Smooth muscle cell (in vitro differentiated cells): Measurements from ENCODE around the gene INTS2. TPM values are rescaled to one million over a fixed set of nuclear protein-coding genes. Genes with fewer than 3 reads are reported as not detected.

Experiments
- DNase-seq: peaks from one replicate; lab custom pipeline; 2025; ENCODE audit not compliant: unreplicated experiment; lab: John Stamatoyannopoulos, UW
- H2AFZ ChIP-seq: fragments of 200-600 bp; sonication (generic); 2 replicates; pipeline ENCODE4 v1.6.0; 2016; ENCODE audit warnings: antibody characterized with exemption, low read depth, mild to moderate bottlenecking
- H3F3A ChIP-seq: fragments of 200-600 bp; sonication (generic); 2 replicates; pipeline ENCODE4 v1.6.0; 2017; ENCODE audit warnings: antibody characterized with exemption, low read depth
- H3K27ac ChIP-seq: fragments of 200-600 bp; sonication (generic); 2 replicates; pipeline ENCODE4 v1.5.1; 2016; ENCODE audit warnings: low read depth, mild to moderate bottlenecking
- H3K27me3 ChIP-seq: fragments of 200-600 bp; sonication (generic); 2 replicates; pipeline ENCODE4 v1.6.1; 2016; ENCODE audit warnings: low read depth, mild to moderate bottlenecking
- H3K36me3 ChIP-seq: fragments of 200-600 bp; sonication (generic); 2 replicates; pipeline ENCODE4 v1.5.1; 2016; ENCODE audit warnings: low read depth
- H3K4me1 ChIP-seq: fragments of 200-600 bp; sonication (generic); 2 replicates; pipeline ENCODE4 v1.5.1; 2016; ENCODE audit warnings: low read depth
- H3K4me2 ChIP-seq: fragments of 200-600 bp; sonication (generic); 2 replicates; pipeline ENCODE4 v1.6.0; 2016; ENCODE audit warnings: mild to moderate bottlenecking
- H3K4me3 ChIP-seq: fragments of 200-600 bp; sonication (generic); 2 replicates; pipeline ENCODE4 v1.5.1; 2016; ENCODE audit warnings: mild to moderate bottlenecking
- H3K79me2 ChIP-seq: fragments of 200-600 bp; sonication (generic); 2 replicates; pipeline ENCODE4 v1.6.0; 2016; ENCODE audit warnings: low read depth, mild to moderate bottlenecking
- H3K9ac ChIP-seq: fragments of 200-600 bp; sonication (generic); 2 replicates; pipeline ENCODE4 v1.6.0; 2016; ENCODE audit warnings: low read depth
- H3K9me3 ChIP-seq: fragments of 200-600 bp; sonication (generic); replicated peaks from 2 replicates; pipeline ENCODE4 v1.5.1; 2016; ENCODE audit warnings: low read depth
- H4K20me1 ChIP-seq: fragments of 200-600 bp; sonication (generic); 2 replicates; pipeline ENCODE4 v1.6.0; 2016; ENCODE audit warnings: low read depth
- WGBS: methylation state at CpG from one replicate; pipeline ENCODE4 v1.1.7; 2016; ENCODE audit warnings: low lambda C conversion rate; 5-methylcytosine and 5-hydroxymethylcytosine counted together
- polyA plus RNA-seq: library from polyadenylated mRNA; unstranded; fragments of >200 nt; fragmentation: Nextera tagmentation; extraction: Ambion mirVana; gene quantifications from 2 replicates; pipeline ENCODE4 v1.2.1, GENCODE V29; 2016
- total RNA-seq: library from RNA; depleted of rRNA; stranded (reverse); fragments of >200 nt; gene quantifications from 2 replicates; pipeline ENCODE4 v1.2.3, GENCODE V29; 2014
- TF ChIP-seq, protein P1 (sequence below): fragments of 200-600 bp; sonication (generic); IDR thresholded peaks from 2 replicates; pipeline ENCODE4 v1.5.1; 2017; ENCODE audit warnings: borderline replicate concordance, mild to moderate bottlenecking, antibody characterized with exemption; ENCODE audit not compliant: insufficient read depth, poor library complexity, severe bottlenecking

Gene INTS2, protein sequence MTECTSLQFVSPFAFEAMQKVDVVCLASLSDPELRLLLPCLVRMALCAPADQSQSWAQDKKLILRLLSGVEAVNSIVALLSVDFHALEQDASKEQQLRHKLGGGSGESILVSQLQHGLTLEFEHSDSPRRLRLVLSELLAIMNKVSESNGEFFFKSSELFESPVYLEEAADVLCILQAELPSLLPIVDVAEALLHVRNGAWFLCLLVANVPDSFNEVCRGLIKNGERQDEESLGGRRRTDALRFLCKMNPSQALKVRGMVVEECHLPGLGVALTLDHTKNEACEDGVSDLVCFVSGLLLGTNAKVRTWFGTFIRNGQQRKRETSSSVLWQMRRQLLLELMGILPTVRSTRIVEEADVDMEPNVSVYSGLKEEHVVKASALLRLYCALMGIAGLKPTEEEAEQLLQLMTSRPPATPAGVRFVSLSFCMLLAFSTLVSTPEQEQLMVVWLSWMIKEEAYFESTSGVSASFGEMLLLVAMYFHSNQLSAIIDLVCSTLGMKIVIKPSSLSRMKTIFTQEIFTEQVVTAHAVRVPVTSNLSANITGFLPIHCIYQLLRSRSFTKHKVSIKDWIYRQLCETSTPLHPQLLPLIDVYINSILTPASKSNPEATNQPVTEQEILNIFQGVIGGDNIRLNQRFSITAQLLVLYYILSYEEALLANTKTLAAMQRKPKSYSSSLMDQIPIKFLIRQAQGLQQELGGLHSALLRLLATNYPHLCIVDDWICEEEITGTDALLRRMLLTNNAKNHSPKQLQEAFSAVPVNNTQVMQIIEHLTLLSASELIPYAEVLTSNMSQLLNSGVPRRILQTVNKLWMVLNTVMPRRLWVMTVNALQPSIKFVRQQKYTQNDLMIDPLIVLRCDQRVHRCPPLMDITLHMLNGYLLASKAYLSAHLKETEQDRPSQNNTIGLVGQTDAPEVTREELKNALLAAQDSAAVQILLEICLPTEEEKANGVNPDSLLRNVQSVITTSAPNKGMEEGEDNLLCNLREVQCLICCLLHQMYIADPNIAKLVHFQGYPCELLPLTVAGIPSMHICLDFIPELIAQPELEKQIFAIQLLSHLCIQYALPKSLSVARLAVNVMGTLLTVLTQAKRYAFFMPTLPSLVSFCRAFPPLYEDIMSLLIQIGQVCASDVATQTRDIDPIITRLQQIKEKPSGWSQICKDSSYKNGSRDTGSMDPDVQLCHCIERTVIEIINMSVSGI
- total RNA-seq, result 13.8 and 15.5 TPM in 2 replicates
- polyA plus RNA-seq, result 3.6 and 3.9 TPM in 2 replicates

DNA sequence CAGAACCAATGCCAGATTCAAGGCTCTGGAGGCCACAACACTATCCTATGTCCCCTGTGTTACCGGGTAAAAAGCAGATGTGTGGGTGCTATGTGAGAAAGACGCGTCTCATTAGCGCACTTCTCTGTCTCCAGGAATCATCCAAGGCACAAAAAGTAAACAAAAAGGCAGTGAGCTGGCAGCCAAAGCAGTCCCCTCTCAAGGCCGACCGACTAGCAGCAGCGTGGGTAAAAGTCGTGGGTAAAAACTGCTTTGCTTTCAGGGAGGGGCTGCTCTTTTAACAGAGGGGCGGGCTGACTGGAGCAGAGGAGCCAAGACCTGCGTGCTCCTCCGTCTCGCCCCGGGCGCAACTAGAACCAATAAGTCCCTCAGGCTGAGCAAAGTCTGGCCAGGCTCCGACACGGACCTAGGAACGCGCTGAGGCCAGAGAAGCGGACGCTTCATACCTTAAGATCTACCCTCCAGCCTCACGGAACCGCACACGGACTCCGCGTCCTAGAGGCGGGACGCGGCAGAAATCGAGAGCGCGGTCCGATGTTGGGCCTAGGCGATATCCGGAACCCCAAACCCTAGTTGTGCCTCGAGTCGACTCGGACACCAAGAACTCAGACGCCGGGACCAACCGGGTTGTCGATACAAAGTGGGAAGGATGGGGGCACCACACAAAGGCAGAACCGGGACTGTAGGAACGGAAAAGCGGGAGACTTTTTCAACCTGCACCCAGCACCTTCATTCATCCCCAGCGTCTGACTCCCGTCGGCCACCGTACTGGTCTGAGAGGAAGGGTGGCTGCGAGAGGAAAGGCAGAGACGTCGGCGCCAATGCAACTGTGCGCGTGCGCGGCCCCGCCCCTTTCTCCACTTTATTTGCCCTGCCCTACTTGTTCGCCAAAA, at the start of gene INTS2:
TSS of gene INTS2 (minus strand) at position 775 of the 893 bp plus-strand sequence. CDS start 1,338 bp downstream, outside the sequence.
- under 1% methylated on average over 57 of the region's 58 CpGs for WGBS
- Histone ChIP-seq H3K9ac (peak within 1 kb of the TSS; percentile 82), H3K79me2 (no peaks in the 10 kb centered on the region), H3K36me3 (peaks cover 5% of the 10 kb centered on the region), H2AFZ (peak within 1 kb of the TSS; percentile 90), H3F3A (no peaks in the 10 kb centered on the region), H4K20me1 (no peaks in the 10 kb centered on the region), H3K27ac (peak within 1 kb of the TSS; percentile 78), H3K4me3 (peak within 1 kb of the TSS; percentile 75), H3K27me3 (no peaks in the 10 kb centered on the region), H3K4me1 (peaks cover 6% of the 10 kb centered on the region), H3K4me2 (peak within 1 kb of the TSS; percentile 85), H3K9me3 (no peaks in the 10 kb centered on the region)
- peak; percentile 66 for DNase-seq
- TF ChIP-seq, protein P1, sequence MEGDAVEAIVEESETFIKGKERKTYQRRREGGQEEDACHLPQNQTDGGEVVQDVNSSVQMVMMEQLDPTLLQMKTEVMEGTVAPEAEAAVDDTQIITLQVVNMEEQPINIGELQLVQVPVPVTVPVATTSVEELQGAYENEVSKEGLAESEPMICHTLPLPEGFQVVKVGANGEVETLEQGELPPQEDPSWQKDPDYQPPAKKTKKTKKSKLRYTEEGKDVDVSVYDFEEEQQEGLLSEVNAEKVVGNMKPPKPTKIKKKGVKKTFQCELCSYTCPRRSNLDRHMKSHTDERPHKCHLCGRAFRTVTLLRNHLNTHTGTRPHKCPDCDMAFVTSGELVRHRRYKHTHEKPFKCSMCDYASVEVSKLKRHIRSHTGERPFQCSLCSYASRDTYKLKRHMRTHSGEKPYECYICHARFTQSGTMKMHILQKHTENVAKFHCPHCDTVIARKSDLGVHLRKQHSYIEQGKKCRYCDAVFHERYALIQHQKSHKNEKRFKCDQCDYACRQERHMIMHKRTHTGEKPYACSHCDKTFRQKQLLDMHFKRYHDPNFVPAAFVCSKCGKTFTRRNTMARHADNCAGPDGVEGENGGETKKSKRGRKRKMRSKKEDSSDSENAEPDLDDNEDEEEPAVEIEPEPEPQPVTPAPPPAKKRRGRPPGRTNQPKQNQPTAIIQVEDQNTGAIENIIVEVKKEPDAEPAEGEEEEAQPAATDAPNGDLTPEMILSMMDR, result no peak

DNA sequence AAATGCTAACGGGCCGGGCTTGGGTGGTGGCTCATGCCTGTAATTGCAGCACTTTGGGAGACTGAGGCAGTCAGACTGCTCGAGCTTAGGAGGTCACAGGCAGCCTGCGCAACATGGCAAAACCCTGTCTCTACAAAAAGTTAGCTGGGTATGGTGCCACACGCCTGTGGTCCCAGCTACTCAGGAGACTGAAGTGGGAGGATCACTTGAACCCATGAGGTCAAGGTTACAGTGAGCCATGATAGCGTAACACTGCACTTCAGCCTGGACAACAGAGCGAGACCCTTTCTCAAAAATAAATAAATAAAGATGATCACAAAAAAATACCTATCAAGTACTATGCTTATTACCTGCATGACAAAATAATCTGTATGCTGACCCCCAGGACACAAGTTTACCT, 46.3 kb upstream of the INTS2 start:
- no peak overlapping the region for H3K4me3 ChIP-seq
- DNase-seq, result no peak
- no peak overlapping the region for H3K4me2 ChIP-seq
- peaks cover 43% of the 10 kb centered on the region for H4K20me1 ChIP-seq
- no peak overlapping the region for H3K9ac ChIP-seq
- peaks cover 12% of the 10 kb centered on the region for H3K36me3 ChIP-seq
- H2AFZ ChIP-seq, result no peak overlapping the region
- no peaks in the 10 kb centered on the region for H3F3A ChIP-seq
- H3K27me3 ChIP-seq, result no peaks in the 10 kb centered on the region
- H3K27ac ChIP-seq, result no peak overlapping the region
- TF ChIP-seq, protein P1, result no peak
- no peaks in the 10 kb centered on the region for H3K4me1 ChIP-seq
- 97% methylated on average over 7 of the region's 7 CpGs for WGBS
- no peaks in the 10 kb centered on the region for H3K9me3 ChIP-seq
- H3K79me2 ChIP-seq, result peaks cover 51% of the 10 kb centered on the region

DNA sequence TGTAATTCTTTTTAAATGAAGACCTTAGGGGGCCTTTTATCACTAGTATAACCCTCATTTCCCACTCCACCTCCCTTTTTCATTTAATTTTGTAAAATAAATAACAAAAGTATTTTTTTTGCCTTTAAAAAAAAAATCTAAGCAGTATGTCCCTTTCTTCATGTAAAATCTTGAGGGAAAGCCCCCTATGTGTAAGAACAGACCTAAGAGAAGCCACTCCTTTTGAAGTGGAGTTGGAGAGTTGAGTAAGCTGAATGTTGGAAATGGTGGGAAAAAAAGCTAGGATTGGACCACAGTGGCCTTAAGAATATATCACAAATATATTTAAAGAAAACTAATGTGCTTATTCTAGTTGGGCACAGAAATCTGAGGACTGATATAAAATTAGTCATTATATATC, 44.5 kb upstream of the INTS2 start:
- H3K36me3 ChIP-seq, result peaks cover 13% of the 10 kb centered on the region
- peaks cover 41% of the 10 kb centered on the region for H4K20me1 ChIP-seq
- H3K27ac ChIP-seq, result no peak overlapping the region
- H3K4me3 ChIP-seq, result no peak overlapping the region
- H3K9ac ChIP-seq, result no peak overlapping the region
- no peaks in the 10 kb centered on the region for H3K4me1 ChIP-seq
- H3K9me3 ChIP-seq, result no peaks in the 10 kb centered on the region
- H3K4me2 ChIP-seq, result no peak overlapping the region
- no peak for DNase-seq
- H3K27me3 ChIP-seq, result no peaks in the 10 kb centered on the region
- H3F3A ChIP-seq, result no peaks in the 10 kb centered on the region
- H2AFZ ChIP-seq, result no peak overlapping the region
- peaks cover 35% of the 10 kb centered on the region for H3K79me2 ChIP-seq
- TF ChIP-seq, protein P1, result no peak
